Activated T-cell treated with anti-CD3 and anti-CD28 coated beads, Interleukin-2, amount 50 U/mL, for 72 hours (primary cell): ENCODE data around the gene MARVELD1. TPM values are rescaled to one million over a fixed set of nuclear protein-coding genes. Genes with fewer than 3 reads are reported as not detected.

Experiments used
- ATAC-seq, 2 donors: fragments of 150-1000 bp; cut with Tn5 transposase; replicated peaks in 1 of 2; 2 replicates each; pipeline ENCODE4 v1.10.0; 2021; ENCODE audit warnings: moderate library complexity in 2 of 2, mild to moderate bottlenecking in 1 of 2
- DNase-seq, 2 donors: peaks; one replicate each; pipeline ENCODE4 v3.0.0; 2021 to 2022; ENCODE audit warnings: mixed read lengths in 1 of 2
- H3K27ac Mint-ChIP-seq: one replicate; pipeline ENCODE4 v1.8.0; 2022; ENCODE audit warnings: mild to moderate bottlenecking, moderate library complexity, mixed read lengths
- H3K27me3 Mint-ChIP-seq: one replicate; pipeline ENCODE4 v1.8.0; 2022; ENCODE audit warnings: low read depth, mixed read lengths
- H3K36me3 Mint-ChIP-seq, 2 donors: one replicate each; pipeline ENCODE4 v1.8.0; 2022; ENCODE audit warnings: mixed read lengths in 2 of 2, mild to moderate bottlenecking in 1 of 2; ENCODE audit not compliant: insufficient read depth in 2 of 2
- H3K4me1 Mint-ChIP-seq: one replicate; pipeline ENCODE4 v1.8.0; 2022; ENCODE audit warnings: low read depth, mixed read lengths
- H3K4me3 Mint-ChIP-seq, 2 donors: one replicate each; pipeline ENCODE4 v1.8.0; 2022; ENCODE audit warnings: mild to moderate bottlenecking in 2 of 2, mixed read lengths in 2 of 2, moderate library complexity in 2 of 2
- H3K9me3 Mint-ChIP-seq, 2 donors: one replicate each; pipeline ENCODE4 v1.8.0; 2022; ENCODE audit warnings: mixed read lengths in 2 of 2
- total RNA-seq, 2 donors: library from RNA; stranded (reverse); gene quantifications; one replicate each; pipeline ENCODE4 v1.2.3, GENCODE V29; 2022

The MARVELD1 gene
- total RNA-seq, 2 donors from 2014 or later, result 1.5 to 1.9 TPM

DNA sequence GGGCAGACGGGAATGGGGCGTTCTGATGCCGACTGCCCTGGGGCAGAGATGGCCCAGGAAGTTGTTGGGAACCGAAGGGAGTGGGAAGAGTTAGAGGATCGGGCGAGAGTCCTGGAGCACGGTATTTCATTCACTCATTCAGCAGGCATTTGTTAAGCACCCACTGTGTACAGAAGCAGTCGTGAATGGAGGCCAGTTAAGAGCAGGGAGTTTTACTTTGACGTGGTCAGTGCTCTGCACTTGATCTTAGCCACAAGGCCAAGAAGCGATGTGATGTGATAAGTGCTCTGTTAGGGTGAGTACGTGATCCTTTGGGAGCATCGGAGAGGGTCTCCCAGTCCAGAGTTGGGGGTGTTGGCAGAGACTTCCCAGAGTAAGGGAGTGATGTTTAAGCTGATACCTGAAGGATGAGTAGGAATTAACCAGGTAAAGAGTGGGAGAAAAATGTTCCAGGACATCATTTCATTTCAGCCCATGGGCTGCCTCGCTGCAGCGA is 24.3 kb downstream of the MARVELD1 start:
- Mint-ChIP-seq H3K27ac (peak overlapping the region; percentile 95), H3K27me3 (no peaks in the 10 kb centered on the region), H3K36me3 (peaks cover 17 to 18% of the 10 kb centered on the region in 2 donors), H3K9me3 (peaks cover 0 to 8% of the 10 kb centered on the region in 2 donors), H3K4me3 (peak overlapping the region; percentile 94 to 99), H3K4me1 (peaks cover 52% of the 10 kb centered on the region)
- peak; percentile 28 to 45 for ATAC-seq
- DNase-seq, result peak in 1 of 2 donors; percentile 9

DNA sequence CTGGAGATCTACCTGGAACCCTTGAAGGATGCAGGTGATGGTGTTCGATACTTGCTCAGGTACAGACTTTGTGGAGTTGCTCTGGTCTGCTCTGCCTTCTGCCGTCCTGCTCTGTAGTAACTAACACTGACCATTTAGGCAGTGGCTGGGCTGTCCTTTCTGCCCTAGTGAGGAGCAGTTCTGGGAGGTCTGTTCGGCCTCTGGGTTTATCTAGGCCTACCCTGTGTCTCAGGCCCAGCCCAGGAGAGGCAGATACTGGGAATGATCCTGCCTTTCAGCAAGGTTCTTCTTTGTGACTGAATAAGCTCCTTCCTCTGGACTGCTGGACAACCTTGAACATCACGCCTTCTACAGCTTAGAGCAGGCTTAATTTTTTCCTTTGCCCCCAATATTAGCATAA is 25.1 kb downstream of the MARVELD1 start:
- ATAC-seq (no peak), DNase-seq (no peak)
- Mint-ChIP-seq H3K27ac (no peak overlapping the region), H3K27me3 (no peaks in the 10 kb centered on the region), H3K9me3 (peaks cover 0 to 8% of the 10 kb centered on the region in 2 donors), H3K4me3 (peak overlapping the region; percentile 94 to 99), H3K36me3 (peaks cover 17 to 23% of the 10 kb centered on the region in 2 donors), H3K4me1 (peaks cover 52% of the 10 kb centered on the region)

DNA sequence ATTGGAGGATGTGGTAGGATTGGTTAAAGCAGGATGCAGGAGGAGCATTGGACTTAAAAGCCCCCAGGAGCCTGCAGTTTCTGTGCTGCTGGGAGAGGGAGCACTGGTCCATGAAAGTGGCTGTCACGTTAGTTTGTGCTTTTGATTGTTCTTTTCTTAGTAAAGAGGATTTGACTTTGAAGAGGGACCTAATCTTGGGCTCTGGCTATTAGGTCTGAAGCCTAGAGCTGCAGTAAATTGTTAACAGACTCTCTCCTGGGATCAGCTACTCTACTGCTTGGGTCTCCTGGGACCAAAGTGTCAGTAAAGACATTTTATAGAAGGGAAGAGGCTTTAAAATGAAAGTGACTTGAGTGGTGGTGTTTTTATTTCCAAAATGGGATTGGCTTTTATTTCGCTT is 27.1 kb downstream of the MARVELD1 start:
- H3K36me3 Mint-ChIP-seq, result peaks cover 26 to 28% of the 10 kb centered on the region in 2 donors
- DNase-seq (no peak), ATAC-seq (no peak)
- H3K4me3 Mint-ChIP-seq, result no peak overlapping the region
- no peak overlapping the region for H3K27ac Mint-ChIP-seq
- H3K27me3 Mint-ChIP-seq, result no peaks in the 10 kb centered on the region
- H3K4me1 Mint-ChIP-seq, result peaks cover 50% of the 10 kb centered on the region
- H3K9me3 Mint-ChIP-seq, result peaks cover 0 to 6% of the 10 kb centered on the region in 2 donors

DNA sequence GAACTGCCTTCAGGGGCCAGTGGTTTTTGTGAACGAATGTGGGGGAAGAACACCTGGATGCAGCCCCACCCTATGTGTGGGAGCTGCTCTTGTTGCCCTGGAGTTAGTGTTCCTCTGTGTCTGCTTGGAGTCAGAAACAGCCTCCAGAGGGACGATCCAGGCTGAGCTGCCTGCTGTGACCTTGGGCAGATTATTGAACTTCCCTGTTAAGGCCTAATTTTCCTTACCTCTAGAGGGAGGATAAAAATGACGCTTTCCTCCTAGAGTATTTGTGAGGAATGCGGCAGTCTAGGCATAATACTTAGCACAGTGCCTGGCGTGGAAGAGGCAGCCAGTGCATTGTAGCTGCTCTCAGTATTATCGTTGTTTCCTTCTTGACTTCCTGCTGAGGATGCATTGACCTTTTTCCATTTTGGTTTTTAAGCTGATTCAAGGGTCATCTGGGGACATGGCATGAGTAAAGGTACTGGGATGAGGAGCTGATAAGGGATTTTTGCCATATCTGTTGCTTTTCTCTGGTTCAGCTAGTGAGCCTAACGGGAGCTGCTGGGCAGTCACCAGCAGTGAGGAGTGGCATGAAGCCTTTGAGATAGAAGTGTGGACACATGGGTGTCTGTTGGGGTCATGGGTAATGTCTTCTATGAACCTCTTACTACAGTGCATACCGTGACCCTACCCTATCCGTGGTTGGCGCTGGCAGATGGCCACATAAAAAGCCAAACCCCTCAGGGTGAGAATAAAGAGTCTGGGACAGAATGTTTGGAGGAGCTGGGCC is 29.8 kb downstream of the MARVELD1 start:
- DNase-seq (no peak), ATAC-seq (no peak)
- no peak overlapping the region for H3K27ac Mint-ChIP-seq
- peaks cover 29% of the 10 kb centered on the region for H3K4me1 Mint-ChIP-seq
- no peaks in the 10 kb centered on the region for H3K27me3 Mint-ChIP-seq
- H3K9me3 Mint-ChIP-seq, result no peaks in the 10 kb centered on the region
- H3K36me3 Mint-ChIP-seq, result peaks cover 22 to 31% of the 10 kb centered on the region in 2 donors
- H3K4me3 Mint-ChIP-seq, result no peak overlapping the region

DNA sequence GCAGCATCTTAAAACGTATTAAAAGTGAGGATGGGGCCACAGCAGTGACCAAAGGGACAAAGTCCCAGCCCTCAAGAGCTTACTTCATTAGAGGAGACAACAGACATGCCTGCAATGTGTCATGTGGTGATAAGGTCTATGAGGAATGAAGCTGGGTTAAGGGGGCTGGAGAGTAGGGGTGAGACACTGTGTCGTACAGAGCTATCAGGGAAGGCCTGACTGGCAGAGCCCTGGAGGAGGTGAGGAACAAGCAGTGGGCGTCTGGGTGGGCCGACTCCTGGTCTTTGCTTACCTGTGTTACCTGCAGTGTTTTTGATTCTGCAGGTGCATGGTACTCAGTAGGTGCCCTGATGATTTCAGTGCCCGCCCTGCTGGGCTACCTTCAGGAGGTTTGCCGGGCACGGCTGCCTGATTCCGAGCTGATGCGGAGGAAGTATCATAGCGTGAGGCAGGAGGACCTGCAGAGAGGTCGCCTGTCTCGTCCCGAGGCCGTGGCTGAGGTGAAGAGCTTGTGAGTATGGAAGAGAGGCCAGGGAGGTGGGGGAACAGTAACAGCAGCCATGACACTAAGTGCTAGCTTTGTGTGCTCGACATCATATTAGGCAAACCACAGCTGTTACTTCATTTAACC is 31.0 kb downstream of the MARVELD1 start:
- no peaks in the 10 kb centered on the region for H3K27me3 Mint-ChIP-seq
- H3K9me3 Mint-ChIP-seq, result no peaks in the 10 kb centered on the region
- H3K4me3 Mint-ChIP-seq, result no peak overlapping the region
- DNase-seq, result no peak
- no peak for ATAC-seq
- H3K36me3 Mint-ChIP-seq, result peaks cover 20 to 28% of the 10 kb centered on the region in 2 donors
- no peak overlapping the region for H3K27ac Mint-ChIP-seq
- H3K4me1 Mint-ChIP-seq, result peaks cover 21% of the 10 kb centered on the region

DNA sequence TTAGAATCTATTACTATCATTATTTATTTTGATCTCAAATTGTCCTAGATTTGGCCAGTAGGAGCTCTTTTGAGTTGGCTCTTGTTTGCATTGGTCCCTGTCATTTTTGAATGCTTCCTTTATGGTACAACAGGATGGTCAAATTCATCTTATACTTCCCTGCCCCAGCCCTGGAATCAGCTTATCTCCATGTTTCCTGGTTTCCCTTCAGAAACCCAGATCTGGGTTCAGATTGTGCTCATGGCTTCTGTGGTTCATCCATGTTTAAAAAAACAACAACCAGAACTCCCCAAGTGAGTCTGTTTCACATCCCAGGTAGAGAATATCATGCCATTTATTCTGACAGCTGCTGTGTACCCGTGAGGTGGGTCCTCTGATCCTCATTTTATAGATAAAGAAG is 34.0 kb downstream of the MARVELD1 start:
- no peak for ATAC-seq
- Mint-ChIP-seq H3K9me3 (no peaks in the 10 kb centered on the region), H3K4me3 (no peak overlapping the region), H3K36me3 (peaks cover 14 to 21% of the 10 kb centered on the region in 2 donors), H3K27ac (no peak overlapping the region), H3K4me1 (no peaks in the 10 kb centered on the region), H3K27me3 (no peaks in the 10 kb centered on the region)
- no peak for DNase-seq

DNA sequence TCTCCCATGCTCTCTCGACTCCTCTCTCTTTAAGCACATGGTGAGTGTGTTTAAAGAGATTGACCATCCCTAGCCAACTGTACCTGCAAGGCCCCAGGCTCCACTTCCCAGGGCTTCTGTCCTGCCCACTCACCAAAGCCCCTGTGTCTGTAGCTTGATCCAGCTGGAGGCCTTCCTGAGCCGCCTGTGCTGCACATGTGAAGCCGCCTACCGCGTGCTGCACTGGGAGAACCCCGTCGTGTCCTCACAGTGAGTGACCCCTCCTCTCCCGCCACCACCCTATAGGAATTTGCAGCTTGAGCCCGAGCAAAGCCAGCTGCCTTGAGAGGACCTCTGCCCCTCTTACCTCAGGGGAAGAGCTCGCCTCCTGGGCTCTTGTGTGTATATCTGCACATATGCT is 34.6 kb downstream of the MARVELD1 start:
- H3K4me1 Mint-ChIP-seq, result no peaks in the 10 kb centered on the region
- H3K9me3 Mint-ChIP-seq, result no peaks in the 10 kb centered on the region
- no peak overlapping the region for H3K27ac Mint-ChIP-seq
- H3K4me3 Mint-ChIP-seq, result no peak overlapping the region
- H3K36me3 Mint-ChIP-seq, result peaks cover 12 to 21% of the 10 kb centered on the region in 2 donors
- no peaks in the 10 kb centered on the region for H3K27me3 Mint-ChIP-seq
- DNase-seq (no peak), ATAC-seq (no peak)

DNA sequence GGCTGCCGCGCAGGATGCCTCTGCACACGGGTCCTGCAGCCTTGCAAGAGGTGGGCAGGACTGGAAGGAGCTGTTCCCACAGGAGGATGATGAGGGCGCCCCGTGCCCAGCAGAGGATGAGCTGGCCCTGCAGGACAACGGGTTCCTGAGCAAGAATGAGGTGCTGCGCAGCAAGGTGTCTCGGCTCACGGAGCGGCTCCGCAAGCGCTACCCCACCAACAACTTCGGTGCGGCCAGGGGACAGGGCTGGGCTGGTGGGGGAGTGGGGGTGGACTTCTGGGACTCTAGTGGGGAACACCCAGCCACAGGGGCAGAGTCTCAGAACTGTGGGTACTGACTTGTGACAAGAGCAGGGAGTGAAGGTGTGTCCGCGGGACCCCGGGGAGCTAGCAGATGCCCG is 39.4 kb downstream of the MARVELD1 start:
- H3K4me1 Mint-ChIP-seq, result no peaks in the 10 kb centered on the region
- DNase-seq, result no peak
- no peak overlapping the region for H3K27ac Mint-ChIP-seq
- H3K4me3 Mint-ChIP-seq, result no peak overlapping the region
- ATAC-seq, result no peak
- H3K9me3 Mint-ChIP-seq, result no peaks in the 10 kb centered on the region
- peaks cover 4 to 9% of the 10 kb centered on the region in 2 donors for H3K36me3 Mint-ChIP-seq
- no peaks in the 10 kb centered on the region for H3K27me3 Mint-ChIP-seq

DNA sequence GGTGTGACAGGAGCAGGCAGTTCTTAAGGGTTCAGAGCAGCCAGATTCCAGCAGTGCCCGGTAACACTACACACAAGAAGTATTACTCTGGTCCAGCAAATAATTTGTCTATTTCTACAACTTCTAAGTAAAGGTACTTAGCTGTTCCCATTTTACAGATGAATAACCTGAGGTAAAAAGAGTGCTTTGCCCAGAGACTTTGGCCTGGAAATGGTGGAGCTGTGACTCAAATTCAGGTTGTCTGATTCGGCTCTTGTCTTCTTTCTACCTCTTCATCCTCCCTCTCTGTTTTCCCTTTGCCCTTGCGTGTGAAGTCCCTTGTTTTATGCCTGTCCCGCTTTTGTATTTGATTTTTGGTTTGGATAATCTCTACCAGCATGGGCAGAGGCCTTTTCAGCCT is 41.2 kb downstream of the MARVELD1 start:
- no peaks in the 10 kb centered on the region for H3K4me1 Mint-ChIP-seq
- H3K36me3 Mint-ChIP-seq, result peaks cover 4 to 7% of the 10 kb centered on the region in 2 donors
- H3K27ac Mint-ChIP-seq, result no peak overlapping the region
- no peak overlapping the region for H3K4me3 Mint-ChIP-seq
- ATAC-seq (no peak), DNase-seq (no peak)
- no peaks in the 10 kb centered on the region for H3K9me3 Mint-ChIP-seq
- H3K27me3 Mint-ChIP-seq, result no peaks in the 10 kb centered on the region

DNA sequence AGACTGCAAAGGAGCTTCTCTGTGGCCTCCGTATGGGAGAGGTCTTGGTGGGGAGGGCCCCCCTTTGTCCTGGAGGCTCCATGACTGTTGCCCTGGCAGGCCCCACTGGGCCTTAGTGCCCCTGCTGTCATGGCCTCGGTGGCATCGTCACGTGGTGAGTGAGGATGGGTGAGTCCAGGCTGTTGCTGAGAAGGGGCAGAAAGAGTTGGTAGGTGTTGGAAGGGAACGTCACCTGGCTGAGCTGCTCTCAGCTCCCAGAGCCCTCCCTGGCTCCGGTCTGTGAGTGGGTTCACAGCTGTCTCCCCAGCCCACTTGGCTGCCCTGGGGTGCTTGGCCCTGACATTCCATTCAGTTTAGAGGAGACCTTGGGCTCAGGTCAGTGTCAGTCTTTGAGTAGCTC is 42.2 kb downstream of the MARVELD1 start:
- no peak overlapping the region for H3K4me3 Mint-ChIP-seq

DNA sequence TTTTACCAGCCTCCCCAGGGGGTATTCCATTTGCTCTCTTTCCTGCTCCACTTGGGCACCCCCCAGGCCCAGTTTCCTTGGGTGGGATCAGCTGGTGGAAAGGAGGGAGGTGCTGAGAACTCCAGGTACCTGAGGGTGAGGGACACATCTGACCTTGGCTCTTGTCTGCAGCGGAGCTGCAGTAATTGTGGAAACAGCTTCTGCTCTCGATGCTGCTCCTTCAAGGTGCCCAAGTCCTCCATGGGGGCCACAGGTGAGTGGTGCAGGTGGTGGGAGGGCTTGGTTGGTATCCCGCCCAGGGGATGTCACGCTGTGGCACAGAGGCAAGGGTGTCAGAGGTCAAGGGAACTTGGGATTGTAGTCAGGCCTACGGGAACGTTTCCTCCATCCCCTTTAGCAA is 43.9 kb downstream of the MARVELD1 start:
- DNase-seq, result no peak

More for the DNA sequence above, 42.2 kb downstream of the MARVELD1 start:
- Mint-ChIP-seq H3K4me1 (no peaks in the 10 kb centered on the region), H3K36me3 (peaks cover 4 to 5% of the 10 kb centered on the region in 2 donors), H3K27me3 (no peaks in the 10 kb centered on the region), H3K9me3 (no peaks in the 10 kb centered on the region), H3K27ac (no peak overlapping the region)
- DNase-seq (no peak), ATAC-seq (no peak)

DNA sequence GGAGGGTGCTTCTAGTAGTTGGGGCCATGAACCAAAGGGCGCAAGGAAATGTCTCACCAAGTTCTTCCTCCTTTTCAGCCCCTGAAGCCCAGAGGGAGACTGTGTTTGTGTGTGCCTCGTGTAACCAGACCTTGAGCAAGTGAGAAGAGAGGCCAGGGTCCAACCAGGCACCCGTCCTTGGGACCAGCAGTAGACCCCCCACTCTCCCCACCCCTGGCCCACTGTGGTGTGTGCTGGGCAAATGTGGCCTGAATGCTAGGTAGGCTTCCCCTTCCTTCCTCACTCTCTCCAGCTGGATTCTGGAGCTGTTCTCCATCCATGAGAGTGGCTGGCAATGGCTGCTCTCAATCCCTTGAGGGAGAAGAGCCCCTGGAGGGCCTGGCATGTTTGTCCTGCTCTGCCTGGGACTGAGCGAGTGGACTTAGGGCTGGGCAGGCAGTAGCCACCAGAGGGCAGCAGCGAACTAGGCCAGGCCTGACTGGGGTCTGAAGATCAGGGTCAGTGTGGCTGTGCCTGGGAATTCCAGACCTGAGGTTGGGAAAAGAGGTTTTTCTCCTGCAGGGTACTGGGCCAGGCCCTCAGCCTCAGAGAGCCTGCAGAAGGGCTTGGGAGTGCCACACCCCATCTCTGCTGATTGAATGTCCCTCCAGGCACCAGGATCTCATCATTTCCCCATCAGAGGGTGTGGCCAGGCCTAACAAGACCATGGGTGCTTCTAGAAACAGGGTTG is 45.8 kb downstream of the MARVELD1 start:
- ATAC-seq (peak; percentile 70 to 73), DNase-seq (peak; percentile 56 to 57)
- Mint-ChIP-seq H3K4me1 (no peaks in the 10 kb centered on the region), H3K27ac (no peak overlapping the region), H3K27me3 (no peaks in the 10 kb centered on the region), H3K36me3 (peaks cover 0 to 2% of the 10 kb centered on the region in 2 donors), H3K9me3 (no peaks in the 10 kb centered on the region), H3K4me3 (no peak overlapping the region)

More for the DNA sequence above, 43.9 kb downstream of the MARVELD1 start:
- H3K36me3 Mint-ChIP-seq, result peaks cover 0 to 2% of the 10 kb centered on the region in 2 donors
- peak overlapping the region; percentile 74 for H3K27ac Mint-ChIP-seq
- no peak overlapping the region for H3K4me3 Mint-ChIP-seq
- no peak for ATAC-seq
- H3K9me3 Mint-ChIP-seq, result no peaks in the 10 kb centered on the region
- H3K4me1 Mint-ChIP-seq, result no peaks in the 10 kb centered on the region
- H3K27me3 Mint-ChIP-seq, result no peaks in the 10 kb centered on the region

DNA sequence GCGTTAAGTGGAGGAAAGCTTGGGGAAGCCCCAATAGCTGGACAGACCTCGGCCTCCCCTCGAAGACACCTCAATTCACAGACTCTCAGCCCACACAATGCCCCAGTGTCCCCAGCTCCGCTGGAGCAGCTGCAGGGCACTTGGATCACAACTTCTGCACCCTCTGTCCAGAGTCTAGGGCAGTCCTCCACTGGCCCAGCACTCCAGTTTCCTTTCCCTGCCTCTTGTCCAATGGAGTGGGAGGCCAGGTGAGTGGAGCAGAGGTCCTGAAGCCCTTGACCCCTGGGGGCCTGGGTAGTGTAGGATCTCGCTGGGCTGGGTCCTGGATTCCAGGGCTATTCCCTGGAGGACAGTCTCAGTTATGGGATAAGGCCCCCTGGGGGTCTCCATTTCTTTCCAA is 46.4 kb downstream of the MARVELD1 start:
- H3K9me3 Mint-ChIP-seq, result no peaks in the 10 kb centered on the region
- H3K36me3 Mint-ChIP-seq, result peaks cover 0 to 2% of the 10 kb centered on the region in 2 donors
- H3K4me3 Mint-ChIP-seq, result no peak overlapping the region
- H3K27me3 Mint-ChIP-seq, result no peaks in the 10 kb centered on the region
- ATAC-seq (no peak), DNase-seq (no peak)
- H3K4me1 Mint-ChIP-seq, result no peaks in the 10 kb centered on the region
- H3K27ac Mint-ChIP-seq, result no peak overlapping the region
